HEK293 (cell line): Measurements from ENCODE around the gene RHBDL2.

Experiments
- AEBP2 ChIP-seq: fragments of 450-650 bp; formaldehyde crosslinking; IDR thresholded peaks from 2 replicates; pipeline ENCODE4 v1.5.1; 2016; ENCODE audit warnings: missing biosample characterization, missing genetic modification characterization, borderline replicate concordance
- GLI2 ChIP-seq: fragments of 450-650 bp; formaldehyde crosslinking; IDR thresholded peaks from 2 replicates; pipeline ENCODE4; 2017; ENCODE audit warnings: missing biosample characterization, missing genetic modification characterization, low read depth, borderline replicate concordance
- GLIS2 ChIP-seq: fragments of 450-650 bp; formaldehyde crosslinking; IDR thresholded peaks from 2 replicates; pipeline ENCODE4 v1.5.1; 2016; ENCODE audit warnings: missing biosample characterization, missing genetic modification characterization
- HIC1 ChIP-seq: fragments of 450-650 bp; formaldehyde crosslinking; IDR thresholded peaks from 2 replicates; pipeline ENCODE4 v1.5.1; 2016; ENCODE audit warnings: missing biosample characterization, missing genetic modification characterization
- SETDB1 ChIP-seq: IDR thresholded peaks from one replicate; pipeline ENCODE4 v1.6.1; 2017; ENCODE audit warnings: mild to moderate bottlenecking, low read length, moderate library complexity, mixed read lengths; ENCODE audit not compliant: insufficient read length
- SP3 ChIP-seq: fragments of 450-650 bp; formaldehyde crosslinking; IDR thresholded peaks from 2 replicates; pipeline ENCODE4 v1.5.1; 2016; ENCODE audit warnings: missing biosample characterization, missing genetic modification characterization
- SP7 ChIP-seq: fragments of 450-650 bp; formaldehyde crosslinking; IDR thresholded peaks from 2 replicates; pipeline ENCODE4 v1.5.1; 2016; ENCODE audit warnings: missing biosample characterization, missing genetic modification characterization
- YY2 ChIP-seq: fragments of 450-650 bp; formaldehyde crosslinking; IDR thresholded peaks from 2 replicates; pipeline ENCODE4 v1.5.1; 2016; ENCODE audit warnings: missing biosample characterization, missing genetic modification characterization
- ZBTB21 ChIP-seq: fragments of 450-650 bp; formaldehyde crosslinking; IDR thresholded peaks from 2 replicates; pipeline ENCODE4 v1.5.1; 2017; ENCODE audit warnings: missing biosample characterization, missing genetic modification characterization
- ZBTB6 ChIP-seq: fragments of 450-650 bp; formaldehyde crosslinking; IDR thresholded peaks from 2 replicates; pipeline ENCODE4 v1.5.1; 2017; ENCODE audit warnings: missing biosample characterization, missing genetic modification characterization
- ZFP69B ChIP-seq: fragments of 450-650 bp; formaldehyde crosslinking; IDR thresholded peaks from 2 replicates; pipeline ENCODE4 v1.5.1; 2016; ENCODE audit warnings: missing biosample characterization, missing genetic modification characterization
- ZNF174 ChIP-seq: fragments of 450-650 bp; formaldehyde crosslinking; IDR thresholded peaks from 2 replicates; pipeline ENCODE4 v1.5.0; 2017; ENCODE audit warnings: missing biosample characterization, mild to moderate bottlenecking, missing genetic modification characterization
- ZNF214 ChIP-seq: fragments of 450-650 bp; formaldehyde crosslinking; IDR thresholded peaks from 2 replicates; pipeline ENCODE4 v1.5.1; 2017; ENCODE audit warnings: missing biosample characterization, mild to moderate bottlenecking, missing genetic modification characterization, borderline replicate concordance
- ZNF221 ChIP-seq: fragments of 450-650 bp; formaldehyde crosslinking; IDR thresholded peaks from 2 replicates; pipeline ENCODE4 v1.5.1; 2017; ENCODE audit warnings: missing biosample characterization, missing genetic modification characterization, borderline replicate concordance
- ZNF37A ChIP-seq: fragments of 450-650 bp; IDR thresholded peaks from 2 replicates; pipeline ENCODE4 v1.5.1; 2018; ENCODE audit warnings: missing biosample characterization, missing genetic modification characterization
- ZNF518A ChIP-seq: fragments of 450-650 bp; formaldehyde crosslinking; conservative IDR thresholded peaks from 2 replicates; pipeline ENCODE4 v1.5.1; 2016; ENCODE audit warnings: low read depth, missing biosample characterization, missing genetic modification characterization
- ZNF530 ChIP-seq: fragments of 450-650 bp; formaldehyde crosslinking; IDR thresholded peaks from 2 replicates; pipeline ENCODE4 v1.5.1; 2016; ENCODE audit warnings: low read depth, missing biosample characterization, missing genetic modification characterization
- ZNF624 ChIP-seq: fragments of 450-650 bp; formaldehyde crosslinking; IDR thresholded peaks from 2 replicates; pipeline ENCODE4 v1.5.1; 2017; ENCODE audit warnings: missing biosample characterization, missing genetic modification characterization
- ZNF660 ChIP-seq: fragments of 450-650 bp; IDR thresholded peaks from 2 replicates; pipeline ENCODE4 v1.5.1; 2018; ENCODE audit warnings: missing biosample characterization, mild to moderate bottlenecking, missing genetic modification characterization
- TF ChIP-seq, protein P1 (sequence below): IDR thresholded peaks from 2 replicates; pipeline ENCODE4 v1.6.1; 2011; ENCODE audit warnings: mild to moderate bottlenecking, low read depth, low read length, borderline replicate concordance
- TF ChIP-seq, protein P2 (sequence below): fragments of 450-650 bp; formaldehyde crosslinking; IDR thresholded peaks from 2 replicates; pipeline ENCODE4 v1.5.1; 2016; ENCODE audit warnings: missing biosample characterization, missing genetic modification characterization
- TF ChIP-seq, protein P3 (sequence below): sonication (generic); formaldehyde crosslinking; IDR thresholded peaks from 2 replicates; pipeline ENCODE4 v1.8.1; 2022; ENCODE audit warnings: mild to moderate bottlenecking, moderate library complexity, missing genetic modification reagents

The RHBDL2 gene

DNA sequence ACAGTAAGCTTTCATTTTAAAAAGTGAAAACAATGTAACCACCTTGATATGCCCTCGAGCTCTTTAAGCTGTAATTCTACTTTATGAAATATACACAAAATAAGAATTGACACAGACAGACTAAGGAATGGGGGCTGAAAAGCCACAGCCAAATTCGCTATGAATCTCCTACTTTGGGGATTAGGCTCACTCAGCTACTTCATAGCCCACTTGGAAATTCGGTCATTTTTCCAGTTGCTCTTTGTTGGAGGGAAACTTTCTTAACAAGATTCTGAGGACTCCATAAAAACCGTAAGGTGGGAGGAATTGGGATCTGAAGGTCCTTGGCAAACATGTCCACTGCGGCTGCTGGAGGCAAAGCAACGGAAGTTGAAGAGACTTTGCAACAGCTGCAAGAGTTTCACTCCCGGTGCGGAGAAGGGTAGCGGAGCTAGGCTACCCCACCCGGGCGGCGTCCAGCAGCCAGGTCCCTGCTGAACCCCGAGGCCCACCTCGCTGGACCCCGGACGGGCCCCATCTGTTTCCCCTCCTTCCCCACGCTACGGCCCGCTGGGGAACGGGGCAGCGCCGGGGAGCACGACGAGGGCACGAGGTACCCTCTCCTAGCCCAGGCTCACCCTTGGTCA lies 69.1 kb downstream of the RHBDL2 start (continued):
- no peak for TF ChIP-seq ZNF530 (tag by site-specific recombination)
- TF ChIP-seq ZNF518A, result no peak
- no peak for TF ChIP-seq YY2 (tag by site-specific recombination)
- TF ChIP-seq GLI2 (tag by site-specific recombination), result no peak
- no peak for TF ChIP-seq ZBTB6 (tag by site-specific recombination)
- TF ChIP-seq HIC1 (tag by site-specific recombination), result no peak
- TF ChIP-seq SP3 (tag by site-specific recombination), result no peak
- TF ChIP-seq, protein P1, sequence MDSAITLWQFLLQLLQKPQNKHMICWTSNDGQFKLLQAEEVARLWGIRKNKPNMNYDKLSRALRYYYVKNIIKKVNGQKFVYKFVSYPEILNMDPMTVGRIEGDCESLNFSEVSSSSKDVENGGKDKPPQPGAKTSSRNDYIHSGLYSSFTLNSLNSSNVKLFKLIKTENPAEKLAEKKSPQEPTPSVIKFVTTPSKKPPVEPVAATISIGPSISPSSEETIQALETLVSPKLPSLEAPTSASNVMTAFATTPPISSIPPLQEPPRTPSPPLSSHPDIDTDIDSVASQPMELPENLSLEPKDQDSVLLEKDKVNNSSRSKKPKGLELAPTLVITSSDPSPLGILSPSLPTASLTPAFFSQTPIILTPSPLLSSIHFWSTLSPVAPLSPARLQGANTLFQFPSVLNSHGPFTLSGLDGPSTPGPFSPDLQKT, result no peak
- TF ChIP-seq ZNF174 (tag by site-specific recombination), result no peak
- TF ChIP-seq ZNF660 (tag by site-specific recombination), result no peak
- TF ChIP-seq ZNF624 (tag by site-specific recombination), result no peak
- TF ChIP-seq ZFP69B (tag by site-specific recombination), result no peak
- no peak for TF ChIP-seq ZNF37A (tag by site-specific recombination)
- no peak for TF ChIP-seq ZNF221 (tag by site-specific recombination)
- no peak for TF ChIP-seq ZBTB21 (tag by site-specific recombination)
- no peak for TF ChIP-seq ZNF214 (tag by site-specific recombination)
- TF ChIP-seq, protein P2, sequence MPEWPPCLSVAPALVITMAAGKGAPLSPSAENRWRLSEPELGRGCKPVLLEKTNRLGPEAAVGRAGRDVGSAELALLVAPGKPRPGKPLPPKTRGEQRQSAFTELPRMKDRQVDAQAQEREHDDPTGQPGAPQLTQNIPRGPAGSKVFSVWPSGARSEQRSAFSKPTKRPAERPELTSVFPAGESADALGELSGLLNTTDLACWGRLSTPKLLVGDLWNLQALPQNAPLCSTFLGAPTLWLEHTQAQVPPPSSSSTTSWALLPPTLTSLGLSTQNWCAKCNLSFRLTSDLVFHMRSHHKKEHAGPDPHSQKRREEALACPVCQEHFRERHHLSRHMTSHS (tag by site-specific recombination), result no peak
- no peak for TF ChIP-seq SP7 (tag by site-specific recombination)
- no peak for TF ChIP-seq SETDB1
- no peak for TF ChIP-seq AEBP2 (tag by site-specific recombination)
- TF ChIP-seq GLIS2, result no peak
- TF ChIP-seq, protein P3, sequence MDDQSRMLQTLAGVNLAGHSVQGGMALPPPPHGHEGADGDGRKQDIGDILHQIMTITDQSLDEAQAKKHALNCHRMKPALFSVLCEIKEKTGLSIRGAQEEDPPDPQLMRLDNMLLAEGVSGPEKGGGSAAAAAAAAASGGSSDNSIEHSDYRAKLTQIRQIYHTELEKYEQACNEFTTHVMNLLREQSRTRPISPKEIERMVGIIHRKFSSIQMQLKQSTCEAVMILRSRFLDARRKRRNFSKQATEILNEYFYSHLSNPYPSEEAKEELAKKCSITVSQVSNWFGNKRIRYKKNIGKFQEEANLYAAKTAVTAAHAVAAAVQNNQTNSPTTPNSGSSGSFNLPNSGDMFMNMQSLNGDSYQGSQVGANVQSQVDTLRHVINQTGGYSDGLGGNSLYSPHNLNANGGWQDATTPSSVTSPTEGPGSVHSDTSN (CRISPR knock-in tag), result no peak
